ENCODE results near the gene MTCH1.

- TF ChIP-seq EP300 (IDR thresholded peaks at IDR 0.05) (no peak), CTCF (IDR thresholded peaks at IDR 0.05) (no peak), POLR2A (IDR thresholded peaks at IDR 0.05) (no peak), POLR2AphosphoS5 (IDR thresholded peaks at IDR 0.05) (no peak)
These were observed 61.9 kb downstream of the MTCH1 start for GRCh38 chr6:36924131-36924530.
